A673 (cell line): Measurements from ENCODE around the gene PCP4L1. TPM values are rescaled to one million over a fixed set of nuclear protein-coding genes. Genes with fewer than 3 reads are reported as not detected.

Experiments used
- BruUV-seq: library from RNA; stranded (reverse); fragments of 400-500 nt; replicated peaks from 2 replicates; lab custom pipeline; 2021; lab: Mats Ljungman, UMichigan
- CTCF ChIA-PET: fragments of 300-600 bp; sonication (Branson Sonifier 250); formaldehyde crosslinking; loops from one replicate; lab custom pipeline; 2022; ENCODE audit warnings: antibody characterized with exemption; lab: Charles Lee
- POLR2A ChIA-PET: fragments of 300-600 bp; sonication (Branson Sonifier 250); formaldehyde crosslinking; loops from one replicate; lab custom pipeline; 2022; ENCODE audit warnings: antibody characterized with exemption; ENCODE audit not compliant: low non-redundant PET; lab: Charles Lee
- DNase-seq: peaks from one replicate; pipeline ENCODE4 v3.0.0-alpha.2; 2015; ENCODE audit warnings: low spot score
- H3K27ac ChIP-seq: fragments of 200-600 bp; sonication (generic); 2 replicates; pipeline ENCODE4 v1.5.1; 2016; ENCODE audit warnings: mixed run types, low read depth, mild to moderate bottlenecking, mixed read lengths, antibody characterized with exemption, low read length; ENCODE audit not compliant: poor library complexity, severe bottlenecking
- H3K27me3 ChIP-seq: fragments of 200-600 bp; sonication (generic); replicated peaks from 2 replicates; pipeline ENCODE4 v1.6.1; 2017; ENCODE audit warnings: mixed run types, low read depth, mild to moderate bottlenecking, mixed read lengths, antibody characterized with exemption, low read length; ENCODE audit not compliant: insufficient read depth, poor library complexity
- H3K36me3 ChIP-seq: fragments of 200-600 bp; sonication (generic); 2 replicates; pipeline ENCODE4 v1.6.1; 2016; ENCODE audit warnings: mixed run types, mild to moderate bottlenecking, mixed read lengths, antibody characterized with exemption, low read length; ENCODE audit not compliant: insufficient read depth, poor library complexity, severe bottlenecking
- H3K4me1 ChIP-seq: fragments of 200-600 bp; sonication (generic); 2 replicates; pipeline ENCODE4 v1.6.1; 2017; ENCODE audit warnings: mixed run types, mild to moderate bottlenecking, mixed read lengths, antibody characterized with exemption, low read length; ENCODE audit not compliant: insufficient read depth, poor library complexity, severe bottlenecking
- H3K4me3 ChIP-seq: fragments of 200-600 bp; sonication (generic); 2 replicates; pipeline ENCODE4 v1.5.1; 2016; ENCODE audit warnings: low read depth, mixed run types, mild to moderate bottlenecking, mixed read lengths, low read length; ENCODE audit not compliant: poor library complexity, severe bottlenecking
- H3K9me3 ChIP-seq: fragments of 200-600 bp; sonication (generic); 2 replicates; pipeline ENCODE4 v1.6.1; 2016; ENCODE audit warnings: mixed run types, low read depth, mild to moderate bottlenecking, mixed read lengths, antibody characterized with exemption, low read length; ENCODE audit not compliant: poor library complexity, severe bottlenecking
- EZH2 ChIP-seq: fragments of 200-600 bp; sonication (generic); IDR thresholded peaks from 2 replicates; pipeline ENCODE4 v1.6.1; 2017; ENCODE audit warnings: borderline replicate concordance, low read depth, mild to moderate bottlenecking, mixed read lengths, antibody characterized with exemption, low read length; ENCODE audit not compliant: poor library complexity, severe bottlenecking
- intact Hi-C: fragments of 100-400 bp; cut with micrococcal nuclease; formaldehyde crosslinking; loops from one replicate; pipeline ENCODE4 v1.10.0; 2022; ENCODE audit not compliant: unreplicated experiment
- total RNA-seq: library from RNA; stranded (reverse); gene quantifications from 2 replicates; pipeline ENCODE4 v1.2.3, GENCODE V29; 2021
- TF ChIP-seq, protein P1 (sequence below): fragments of 300-800, 200-600 bp; sonication (generic); conservative IDR thresholded peaks from 2 replicates; pipeline ENCODE4 v1.5.1; 2017; ENCODE audit warnings: low read depth, mild to moderate bottlenecking, antibody characterized with exemption, low read length, moderate library complexity, mixed read lengths

The PCP4L1 gene
- total RNA-seq, 1 experiment from 2014 or later: not detected

DNA sequence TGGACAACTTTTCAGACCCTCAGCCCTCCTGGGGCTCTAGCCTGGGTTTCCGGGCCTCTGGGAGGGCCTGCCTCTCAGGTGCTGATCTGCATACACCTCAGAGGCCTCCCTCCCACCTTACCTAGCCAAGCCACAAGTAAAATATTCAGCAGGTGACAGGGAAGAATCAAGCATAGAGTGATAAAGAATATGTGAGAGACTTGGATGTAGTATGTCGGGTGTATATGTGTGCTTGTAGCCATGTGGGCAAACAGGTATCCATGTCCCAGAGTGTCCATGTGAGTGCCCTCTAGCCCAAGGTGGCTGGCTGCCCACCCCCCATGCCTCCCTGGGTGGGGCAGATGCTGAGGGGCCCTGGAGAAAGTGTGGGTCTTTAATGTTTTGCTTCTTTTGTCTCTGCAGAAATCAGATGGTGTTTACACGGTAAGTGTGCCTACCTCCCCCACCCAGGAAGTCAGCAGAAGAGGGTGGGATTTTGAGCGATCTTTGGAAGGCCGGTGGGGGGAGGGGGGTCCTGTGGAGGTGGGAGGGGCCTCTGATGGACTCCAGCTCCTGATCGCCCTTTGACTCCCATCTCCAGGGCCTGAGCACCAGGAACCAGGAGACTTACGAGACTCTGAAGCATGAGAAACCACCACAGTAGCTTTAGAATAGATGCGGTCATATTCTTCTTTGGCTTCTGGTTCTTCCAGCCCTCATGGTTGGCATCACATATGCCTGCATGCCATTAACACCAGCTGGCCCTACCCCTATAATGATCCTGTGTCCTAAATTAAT, 40.1 kb upstream of the PCP4L1 start:
- POLR2A ChIA-PET: interaction anchor here (0.9 kb wide), 1 partner anchor 16 kb away, joined by 4 read pairs; the partner anchor contains the start of gene NDUFS2
- Histone ChIP-seq H3K27ac (no peak overlapping the region), H3K27me3 (no peaks in the 10 kb centered on the region), H3K4me3 (no peak overlapping the region), H3K4me1 (no peaks in the 10 kb centered on the region), H3K9me3 (no peaks in the 10 kb centered on the region), H3K36me3 (peaks cover 16% of the 10 kb centered on the region)
- CTCF ChIA-PET: no interaction called here
- no TSS peak for BruUV-seq
- intact Hi-C loops: no loop called here
- no peak for DNase-seq
- TF ChIP-seq, protein P1, sequence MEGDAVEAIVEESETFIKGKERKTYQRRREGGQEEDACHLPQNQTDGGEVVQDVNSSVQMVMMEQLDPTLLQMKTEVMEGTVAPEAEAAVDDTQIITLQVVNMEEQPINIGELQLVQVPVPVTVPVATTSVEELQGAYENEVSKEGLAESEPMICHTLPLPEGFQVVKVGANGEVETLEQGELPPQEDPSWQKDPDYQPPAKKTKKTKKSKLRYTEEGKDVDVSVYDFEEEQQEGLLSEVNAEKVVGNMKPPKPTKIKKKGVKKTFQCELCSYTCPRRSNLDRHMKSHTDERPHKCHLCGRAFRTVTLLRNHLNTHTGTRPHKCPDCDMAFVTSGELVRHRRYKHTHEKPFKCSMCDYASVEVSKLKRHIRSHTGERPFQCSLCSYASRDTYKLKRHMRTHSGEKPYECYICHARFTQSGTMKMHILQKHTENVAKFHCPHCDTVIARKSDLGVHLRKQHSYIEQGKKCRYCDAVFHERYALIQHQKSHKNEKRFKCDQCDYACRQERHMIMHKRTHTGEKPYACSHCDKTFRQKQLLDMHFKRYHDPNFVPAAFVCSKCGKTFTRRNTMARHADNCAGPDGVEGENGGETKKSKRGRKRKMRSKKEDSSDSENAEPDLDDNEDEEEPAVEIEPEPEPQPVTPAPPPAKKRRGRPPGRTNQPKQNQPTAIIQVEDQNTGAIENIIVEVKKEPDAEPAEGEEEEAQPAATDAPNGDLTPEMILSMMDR: no peak
- TF ChIP-seq EZH2: no peak

- intact Hi-C loops: no loop called here
- Histone ChIP-seq H3K4me3 (no peak overlapping the region), H3K27ac (no peak overlapping the region), H3K4me1 (no peaks in the 10 kb centered on the region), H3K36me3 (peaks cover 8% of the 10 kb centered on the region), H3K27me3 (no peaks in the 10 kb centered on the region), H3K9me3 (no peaks in the 10 kb centered on the region)
- DNase-seq: no peak
- POLR2A ChIA-PET: no interaction called here
- CTCF ChIA-PET: no interaction called here
- no TSS peak for BruUV-seq
- TF ChIP-seq, protein P1: no peak
- no peak for TF ChIP-seq EZH2
These were observed 39.3 kb upstream of the PCP4L1 start for GRCh38 chr1:161219078-161219892.

DNA sequence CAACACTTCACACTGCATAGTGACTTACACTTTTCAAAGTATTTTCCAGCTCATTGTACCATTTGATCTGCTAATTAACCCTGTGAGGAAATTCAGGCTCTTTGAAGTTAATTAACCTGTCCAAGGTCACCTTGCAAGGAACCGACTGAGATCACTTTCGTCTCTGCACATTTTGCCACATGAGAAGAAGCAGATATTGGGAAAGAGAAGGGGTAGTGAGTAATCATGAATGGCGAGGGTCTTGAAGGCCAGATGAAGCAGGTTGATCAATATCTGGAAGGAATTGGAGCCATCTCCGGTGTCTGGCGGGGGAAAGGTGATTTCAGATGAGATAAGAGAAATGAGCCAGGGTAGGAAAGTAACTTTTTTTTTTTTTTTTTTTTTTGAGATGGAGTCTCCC, 38.5 kb upstream of the PCP4L1 start:
- ChIA-PET POLR2A (no interaction called here), CTCF (no interaction called here)
- H3K36me3 ChIP-seq: peaks cover 3% of the 10 kb centered on the region
- BruUV-seq: no TSS peak
- H3K4me3 ChIP-seq: no peak overlapping the region
- H3K27me3 ChIP-seq: no peaks in the 10 kb centered on the region
- TF ChIP-seq, protein P1: no peak
- no peak for TF ChIP-seq EZH2
- intact Hi-C loops: no loop called here
- no peak for DNase-seq
- H3K9me3 ChIP-seq: no peaks in the 10 kb centered on the region
- H3K27ac ChIP-seq: no peak overlapping the region
- H3K4me1 ChIP-seq: peaks cover 1% of the 10 kb centered on the region
